UCSD-AML1 (cell line): Measurements from ENCODE around the gene SFI1.
"Not testable (repeated sequence)": the region's sequence is repeated elsewhere in the genome, so short reads cannot be mapped to it uniquely, and the experiment has no call there.

Experiments used
- DNase-seq: peaks from one replicate; lab custom pipeline; 2025; ENCODE audit not compliant: unreplicated experiment; lab: John Stamatoyannopoulos, UW

Gene SFI1

DNA sequence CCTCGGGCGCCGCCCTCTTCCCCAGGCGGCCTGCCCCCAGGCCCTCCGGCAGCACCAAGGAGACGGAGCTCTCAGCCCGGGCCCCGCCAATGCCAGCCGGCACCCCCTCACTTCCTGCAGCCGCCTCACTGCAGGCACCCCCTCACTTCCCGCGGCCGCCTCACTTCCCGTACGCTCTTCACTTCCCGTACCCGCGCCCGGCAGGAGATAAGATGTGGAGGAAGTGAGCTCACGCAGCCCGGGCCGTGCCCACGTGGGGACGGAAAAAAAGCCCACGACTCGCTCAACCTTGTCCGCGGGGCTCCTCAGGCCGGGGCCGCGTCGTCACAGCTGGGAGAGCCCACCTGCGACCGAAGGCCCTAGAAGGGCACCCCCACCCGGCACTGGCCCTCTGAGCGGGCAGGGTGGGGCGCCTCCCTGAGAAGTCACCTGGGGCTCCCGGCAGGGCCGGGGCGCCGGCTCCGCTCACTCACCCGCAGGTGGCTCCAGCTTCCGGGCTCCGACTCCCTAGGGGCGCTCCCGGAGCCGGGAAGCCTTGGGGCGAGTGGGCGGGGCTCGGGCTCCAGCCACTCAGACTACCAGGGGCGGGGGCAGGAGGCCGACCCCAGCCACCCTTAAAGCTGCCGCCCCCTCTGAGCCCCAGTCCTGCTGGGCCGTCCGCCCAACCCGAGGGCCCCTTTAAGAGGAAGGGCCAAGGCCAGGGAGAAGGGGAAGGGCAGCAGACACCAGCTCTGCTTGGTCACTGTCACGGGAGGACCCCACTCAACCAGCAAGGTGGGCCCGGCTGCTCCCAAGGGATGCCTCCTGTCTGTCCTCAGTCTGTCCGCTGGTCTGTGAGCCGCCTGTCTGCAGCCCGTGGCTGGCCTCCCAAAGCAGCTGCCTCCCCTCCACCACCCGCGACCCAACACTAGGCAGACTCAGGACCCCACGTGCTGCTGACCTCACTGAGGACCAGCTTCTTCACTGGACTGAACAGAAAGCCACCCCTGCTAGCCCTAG is 134.3 kb downstream of the SFI1 start:
- DNase-seq, result peak; percentile 92

DNA sequence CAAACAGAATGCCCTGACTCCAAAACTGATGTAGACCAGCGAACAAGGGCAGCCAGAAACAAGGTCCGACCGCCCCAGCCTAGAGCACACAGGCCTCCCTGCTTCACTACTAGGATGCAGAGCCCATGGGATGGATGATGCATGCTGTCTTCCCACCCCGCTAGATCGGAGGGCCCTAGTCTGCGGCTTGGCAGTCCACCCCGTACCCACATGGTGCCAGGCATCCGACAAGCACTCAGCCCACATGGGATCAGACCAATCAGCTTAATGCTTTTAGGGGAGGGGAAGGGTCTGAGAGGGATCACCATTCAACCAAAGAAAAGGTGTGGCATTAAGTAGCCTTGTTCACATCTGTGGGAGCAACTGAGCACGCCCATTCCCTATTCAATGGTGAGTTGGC is 135.1 kb downstream of the SFI1 start:
- DNase-seq, result no peak

DNA sequence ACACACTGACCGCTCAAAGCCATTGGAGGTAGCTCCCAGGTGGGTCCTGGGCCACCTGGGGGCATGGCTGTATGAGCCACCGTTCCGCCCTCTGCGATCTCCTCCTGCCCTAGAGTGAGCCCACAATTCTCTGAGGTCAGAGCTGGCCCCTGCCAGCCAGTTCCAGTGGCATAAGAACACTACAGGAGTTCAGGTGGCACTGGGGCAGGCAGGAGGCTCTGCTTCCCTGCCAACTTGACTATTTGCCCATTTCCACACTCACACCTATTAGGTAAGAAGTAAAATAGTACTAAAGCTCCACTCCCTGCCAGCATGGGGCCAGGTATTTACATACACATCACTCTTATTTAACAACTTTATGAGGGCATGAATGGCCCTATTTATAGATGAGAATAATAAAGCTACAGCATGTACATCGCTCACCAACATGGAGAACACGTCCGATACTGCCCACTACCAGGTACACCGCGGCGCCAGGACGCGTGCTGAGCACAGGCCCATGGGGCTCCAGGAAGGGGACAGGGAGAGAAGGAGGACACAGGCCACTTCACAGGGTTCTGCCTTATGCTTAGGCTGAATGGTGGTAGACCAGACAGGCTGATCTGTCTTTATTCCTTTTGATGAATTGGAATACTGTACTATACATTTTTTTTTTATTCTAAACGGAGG is 139.4 kb downstream of the SFI1 start:
- DNase-seq, result no peak

DNA sequence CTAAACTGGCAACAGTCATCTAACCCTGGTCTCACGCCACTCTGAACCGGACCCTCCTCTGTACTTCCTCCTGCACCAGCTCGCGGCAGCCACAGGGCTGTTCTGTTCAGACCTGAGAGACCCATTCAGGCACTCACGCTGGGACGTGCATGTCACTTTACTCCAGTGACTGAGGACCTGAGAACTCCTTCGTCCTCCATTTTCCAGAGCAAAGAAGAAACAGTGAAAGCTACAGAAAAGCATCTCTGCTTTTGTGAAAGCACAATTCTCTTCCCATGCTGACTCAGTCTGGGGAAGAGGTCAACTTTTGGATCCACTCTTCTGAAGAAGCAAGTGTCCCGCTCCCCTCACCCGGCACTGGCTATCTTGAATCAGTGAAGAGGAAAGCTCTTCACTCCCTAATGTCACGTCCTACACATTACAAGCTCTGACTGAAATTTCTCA is 141.1 kb downstream of the SFI1 start:
- peak; percentile 72 for DNase-seq

DNA sequence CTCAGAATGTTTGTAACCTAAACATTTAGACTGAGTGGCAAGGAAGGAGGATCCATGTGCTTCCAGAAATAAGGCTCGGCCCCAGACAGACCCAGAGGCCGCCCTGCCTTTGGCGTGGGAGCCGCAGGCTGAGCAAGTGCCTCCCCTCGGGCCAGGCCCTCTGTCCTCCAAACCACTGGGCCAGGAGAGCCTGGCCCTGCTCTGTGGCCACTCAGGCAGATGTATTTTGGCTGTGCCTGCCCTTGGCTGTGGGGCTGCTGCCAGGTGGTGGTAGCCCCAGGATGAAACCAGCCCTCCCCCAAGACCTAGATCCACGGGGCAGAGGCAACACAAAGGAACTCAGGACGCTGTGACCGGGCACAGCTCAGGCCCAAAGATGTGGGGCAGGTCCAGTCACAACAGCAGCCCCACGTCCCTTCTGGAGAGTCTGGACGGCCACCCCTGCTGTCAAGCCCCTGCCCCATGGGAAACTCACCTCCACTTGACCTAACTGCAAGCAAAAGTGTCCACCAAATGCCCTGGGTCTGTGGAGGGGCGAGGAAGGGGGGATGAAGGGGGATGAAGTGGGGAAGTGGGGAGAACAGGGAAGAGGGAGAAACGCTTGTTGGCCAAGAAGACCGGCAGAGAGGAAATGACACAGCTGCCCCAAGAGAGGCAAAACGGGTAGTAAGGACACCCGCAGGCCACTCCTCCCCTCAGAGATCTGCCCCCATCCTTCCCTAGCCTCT is 141.7 kb downstream of the SFI1 start:
- DNase-seq, result peak; percentile 76

DNA sequence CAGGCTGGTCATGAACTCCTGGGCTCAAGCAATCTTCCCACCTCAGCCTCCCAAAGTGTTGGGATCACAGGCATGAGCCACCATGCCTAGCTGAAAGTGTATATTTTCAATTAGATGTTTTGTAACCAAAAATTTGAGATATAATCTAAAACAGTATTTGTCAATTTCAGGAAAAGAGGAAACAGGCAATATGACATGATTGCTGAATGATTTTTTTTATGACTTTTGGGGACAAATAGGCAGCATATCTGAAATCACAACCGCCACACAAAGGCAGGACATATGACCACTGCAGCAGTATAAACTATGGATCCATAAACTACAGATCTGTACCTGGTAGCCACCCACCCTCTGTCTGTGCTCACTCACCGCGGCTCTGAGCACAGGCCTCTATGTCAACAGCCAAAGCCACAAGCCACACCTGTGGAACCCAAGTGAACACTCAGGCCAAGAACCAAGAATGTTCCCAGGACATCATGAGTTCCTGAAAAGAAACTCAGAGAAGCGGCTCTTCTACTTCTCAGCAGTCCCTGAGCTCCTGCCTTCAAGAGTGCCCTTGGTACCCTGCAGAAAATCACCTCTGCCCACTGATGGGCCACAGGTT is 143.2 kb downstream of the SFI1 start:
- no peak for DNase-seq

DNA sequence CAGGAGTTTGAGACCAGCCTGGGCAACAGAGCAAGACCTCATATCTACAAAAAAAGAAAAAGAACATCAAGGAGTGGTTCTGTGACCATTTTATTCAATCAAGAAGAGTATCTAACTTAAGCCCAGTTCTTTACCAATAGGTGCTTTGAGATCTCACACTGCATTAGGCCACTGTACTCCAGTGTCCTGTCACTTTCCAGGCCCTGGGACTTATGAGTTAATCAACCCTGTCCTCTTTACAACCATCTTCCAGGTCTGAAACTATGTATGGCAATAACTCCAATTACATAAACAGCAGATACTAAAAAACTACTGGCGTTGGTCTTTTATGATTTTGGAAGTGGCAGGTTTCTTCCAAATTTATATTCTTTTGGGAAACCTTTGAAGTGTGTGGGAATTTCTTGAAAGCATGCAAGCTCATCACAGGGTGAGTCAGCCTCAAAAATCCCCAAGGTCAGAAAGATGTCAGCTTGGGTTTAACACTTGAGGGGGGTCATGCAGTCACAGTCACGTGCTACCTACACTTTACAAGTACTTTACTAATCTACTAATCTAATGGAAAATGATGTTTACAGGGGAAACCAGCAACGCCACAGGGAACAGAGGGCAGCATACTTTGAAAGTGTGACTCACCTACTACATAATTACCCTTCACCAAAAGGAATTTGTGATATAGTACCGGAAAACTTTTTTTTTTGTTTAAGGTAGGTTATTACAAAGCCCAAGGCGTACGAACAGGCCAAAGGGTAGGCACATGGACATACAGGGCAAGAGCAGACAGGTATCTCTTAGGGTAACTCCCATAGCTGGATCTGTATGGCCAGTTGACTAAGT is 150.1 kb downstream of the SFI1 start:
- no peak for DNase-seq

DNA sequence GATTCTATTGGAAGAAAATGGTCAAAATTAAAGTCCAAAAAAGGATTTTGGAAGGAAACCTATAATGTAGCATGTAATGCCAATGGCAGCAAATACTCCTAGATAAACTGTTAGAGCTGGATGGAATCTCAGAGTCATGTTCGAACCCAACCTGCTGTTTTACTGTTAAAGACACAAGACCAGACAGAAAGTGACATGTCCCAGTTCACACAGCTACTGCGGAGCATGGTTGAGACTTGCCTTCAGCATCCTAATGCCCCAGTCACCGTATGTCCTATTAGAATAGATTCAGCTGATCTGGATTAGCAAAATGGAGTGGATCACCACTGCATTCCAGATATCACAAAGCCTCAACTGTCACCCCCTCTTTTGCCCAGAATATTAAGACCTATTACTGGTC is 150.7 kb downstream of the SFI1 start:
- no peak for DNase-seq

DNA sequence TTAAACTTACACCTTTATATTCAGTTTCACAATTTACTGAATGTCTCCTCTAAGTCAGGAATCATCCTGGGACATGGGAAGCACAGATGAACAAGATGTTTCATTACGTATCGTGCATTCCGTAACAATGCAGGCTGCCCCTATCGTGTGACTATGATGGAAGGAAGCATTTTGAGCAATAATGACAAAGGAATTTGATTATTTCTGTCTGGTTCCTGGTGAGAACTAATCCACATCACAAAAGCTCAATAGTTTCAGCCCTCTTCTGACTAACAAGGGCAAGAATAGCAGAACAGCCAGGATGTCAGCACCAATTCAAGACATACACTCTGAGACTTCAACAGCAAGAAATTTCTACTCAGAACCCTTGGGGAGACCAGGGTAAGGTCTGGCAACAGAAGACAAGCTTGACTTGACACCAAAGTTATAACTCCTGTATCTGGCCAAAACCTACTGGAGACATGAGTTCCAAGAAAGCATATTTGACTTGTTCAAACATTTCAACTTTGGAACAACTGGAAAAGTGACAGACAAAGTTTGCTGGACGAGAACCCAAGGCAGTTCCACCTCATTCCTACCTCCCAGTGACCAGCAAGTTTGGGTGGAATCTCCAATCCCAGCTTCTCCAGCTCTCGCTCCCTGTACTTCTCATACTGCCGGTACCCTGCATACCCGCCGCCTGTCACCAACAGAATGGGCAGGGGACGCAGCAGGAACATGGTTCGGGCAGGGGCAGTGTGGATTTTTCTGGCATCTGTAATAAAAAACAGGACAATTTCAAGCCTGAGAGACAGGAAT is 151.4 kb downstream of the SFI1 start:
- DNase-seq, result no peak

DNA sequence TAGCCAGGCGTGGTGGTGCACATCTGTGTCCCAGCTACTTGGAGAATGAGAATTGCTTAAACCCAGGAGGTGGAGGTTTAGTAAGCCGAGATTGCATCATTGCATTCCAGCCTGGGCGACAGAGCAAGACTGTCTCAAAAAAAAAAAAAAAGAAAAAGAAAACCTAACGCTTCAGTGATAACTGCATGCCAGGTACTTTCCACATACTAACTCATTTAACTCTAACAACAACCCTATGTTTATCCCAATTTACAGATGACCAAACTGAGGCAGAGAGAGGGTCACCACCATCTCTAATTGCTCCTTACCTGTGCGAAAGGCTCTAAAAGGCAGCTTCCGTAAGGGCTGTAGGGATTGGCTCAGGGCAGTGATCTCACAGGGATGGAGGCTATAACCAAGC is 154.1 kb downstream of the SFI1 start:
- DNase-seq, result no peak

DNA sequence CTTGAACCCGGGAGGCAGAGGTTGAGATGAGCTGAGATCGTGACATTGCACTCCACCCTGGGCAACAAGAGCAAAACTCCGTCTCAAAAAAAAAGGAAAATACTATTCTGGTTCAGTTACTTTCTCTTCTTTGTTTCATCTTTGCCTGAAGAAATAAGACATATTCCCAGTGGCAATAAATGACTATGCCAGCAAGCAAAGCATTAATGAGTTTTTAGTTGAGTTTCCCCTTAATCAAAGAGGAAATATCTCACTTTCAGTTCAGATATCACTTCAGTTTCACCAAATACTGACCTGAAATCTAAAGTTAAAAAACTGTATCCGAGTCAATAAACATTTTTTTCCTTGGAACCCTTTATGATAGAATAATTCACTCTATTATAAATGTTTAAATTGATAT is 155.3 kb downstream of the SFI1 start:
- no peak for DNase-seq

DNA sequence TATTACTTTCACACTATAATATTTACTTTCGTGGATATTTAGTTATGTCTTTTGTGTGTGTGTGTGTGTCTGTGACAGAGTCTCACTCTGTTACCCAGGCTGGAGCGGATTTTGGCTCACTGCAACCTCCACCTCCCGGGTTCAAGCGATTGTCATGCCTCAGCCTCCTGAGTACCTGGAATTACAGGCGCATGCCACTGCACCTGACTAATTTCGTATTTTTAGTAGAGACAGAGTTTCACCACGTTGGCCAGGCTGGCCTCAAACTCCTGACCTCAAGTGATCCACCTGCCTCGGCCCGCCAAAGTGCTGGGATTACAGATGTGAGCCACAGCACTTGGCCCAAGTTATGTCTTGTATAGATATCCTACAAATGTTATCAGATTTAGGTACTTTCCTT is 155.8 kb downstream of the SFI1 start:
- DNase-seq, result no peak

DNA sequence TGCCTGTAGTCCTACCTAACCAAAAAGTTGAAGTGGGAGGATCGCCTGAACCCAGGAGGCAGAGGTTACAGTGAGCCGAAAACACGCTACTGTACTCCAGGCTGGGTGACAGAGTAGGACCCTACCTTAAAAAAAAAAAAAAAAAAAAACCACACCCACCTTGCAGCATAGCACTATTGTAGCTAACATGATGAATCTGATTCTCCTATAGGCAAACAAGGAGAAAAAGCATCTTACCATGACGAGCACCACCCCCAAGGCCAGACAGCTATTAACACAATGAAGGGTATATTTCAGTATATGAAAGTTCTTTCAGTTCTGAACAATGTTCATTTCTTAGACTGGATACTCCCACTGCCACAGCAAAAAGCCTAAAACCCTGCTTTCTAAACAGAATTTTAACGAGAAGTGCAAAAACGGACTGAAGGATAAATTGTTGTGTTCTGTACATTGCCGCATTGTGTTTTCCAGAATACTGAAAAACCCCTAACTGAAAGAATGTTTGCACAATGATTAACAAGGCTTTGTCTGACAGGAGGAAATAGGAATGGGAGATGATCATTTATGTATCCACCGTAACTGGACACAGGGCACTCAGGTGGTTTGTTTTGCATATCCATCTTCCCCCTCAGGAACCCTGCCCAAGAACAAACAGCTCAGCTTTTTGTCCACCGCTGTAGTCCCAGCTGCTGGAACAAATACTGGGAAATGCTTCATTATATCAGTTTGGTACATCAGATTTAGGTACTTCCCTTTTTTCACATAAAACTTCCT is 156.8 kb downstream of the SFI1 start:
- no peak for DNase-seq

DNA sequence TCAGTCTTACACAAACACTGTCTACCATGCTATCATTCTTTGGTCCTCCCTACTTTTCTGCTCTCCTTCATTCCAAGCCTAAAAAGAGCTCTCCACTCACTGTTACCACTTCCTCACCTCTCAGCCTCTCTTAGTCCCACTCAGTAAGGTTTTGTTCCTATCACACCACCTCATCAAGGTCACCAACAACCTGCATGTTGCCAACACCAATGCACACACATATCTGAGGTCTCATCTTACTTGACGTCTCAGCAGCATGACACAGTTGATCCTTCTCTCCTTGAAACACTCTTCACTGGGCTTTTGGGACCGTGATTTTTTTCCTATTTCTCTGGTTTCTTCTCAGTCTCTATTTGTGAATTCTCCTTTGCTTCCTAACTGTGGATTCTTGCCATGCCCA is 157.6 kb downstream of the SFI1 start:
- DNase-seq, result no peak

DNA sequence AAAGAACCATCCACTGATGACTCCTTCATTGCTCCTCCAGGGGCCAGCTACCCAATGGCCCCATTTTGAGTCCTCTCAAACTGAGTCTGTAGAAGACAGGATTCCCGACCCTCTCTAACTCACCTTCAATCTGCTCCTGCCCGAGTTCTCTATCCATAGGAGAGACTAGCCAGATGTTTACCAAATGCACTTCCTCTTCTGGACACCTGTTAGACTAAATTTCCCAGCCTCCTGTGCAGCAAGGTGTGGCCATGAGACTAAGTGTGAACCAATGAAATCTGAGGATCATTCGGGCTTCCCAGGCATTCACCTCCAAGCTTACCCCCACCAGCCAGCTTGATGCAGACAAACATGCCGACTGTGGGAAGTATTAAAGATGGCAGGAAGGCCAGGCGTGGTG is 158.1 kb downstream of the SFI1 start:
- no peak for DNase-seq

DNA sequence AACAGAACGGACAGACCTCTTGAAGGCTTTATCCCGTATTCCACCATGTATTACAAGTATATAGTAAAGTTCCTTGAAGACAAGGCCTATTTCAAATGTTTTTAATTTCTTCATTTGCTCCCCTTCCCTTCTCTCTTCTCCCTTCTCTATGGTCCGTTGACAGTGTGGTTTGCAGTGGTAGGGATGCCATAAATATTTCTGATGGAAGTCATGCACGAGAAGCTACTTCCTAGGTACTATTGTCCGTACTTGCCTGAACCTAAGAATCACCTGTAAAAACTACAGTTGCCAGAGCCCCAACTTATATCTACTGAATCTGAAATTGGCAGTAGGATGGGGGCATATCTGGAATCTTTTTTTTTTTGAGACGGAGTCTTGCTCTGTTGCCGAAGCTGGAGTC is 162.9 kb downstream of the SFI1 start:
- no peak for DNase-seq

DNA sequence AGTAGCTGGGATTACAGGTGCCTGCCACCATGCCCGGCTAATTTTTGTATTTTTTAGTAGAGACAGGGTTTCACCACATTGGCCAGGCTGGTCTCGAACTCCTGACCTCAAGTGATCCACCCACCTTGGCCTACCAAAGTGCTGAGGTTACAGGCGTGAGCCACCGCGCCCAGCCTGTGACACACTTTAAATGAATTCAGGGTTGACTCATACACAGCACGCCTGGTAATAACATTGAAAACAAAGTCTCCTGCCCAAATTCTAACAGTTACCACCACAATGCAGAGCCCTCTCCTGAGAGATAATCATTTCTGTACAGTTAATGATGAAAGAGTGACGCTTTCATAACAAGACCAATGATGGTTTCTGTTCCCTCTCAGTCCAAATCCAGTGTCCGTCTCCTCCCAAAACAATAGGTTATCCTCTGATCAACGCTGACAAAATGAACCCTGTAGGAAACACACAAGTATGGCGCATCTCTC is 164.6 kb downstream of the SFI1 start:
- not testable (repeated sequence) for DNase-seq

DNA sequence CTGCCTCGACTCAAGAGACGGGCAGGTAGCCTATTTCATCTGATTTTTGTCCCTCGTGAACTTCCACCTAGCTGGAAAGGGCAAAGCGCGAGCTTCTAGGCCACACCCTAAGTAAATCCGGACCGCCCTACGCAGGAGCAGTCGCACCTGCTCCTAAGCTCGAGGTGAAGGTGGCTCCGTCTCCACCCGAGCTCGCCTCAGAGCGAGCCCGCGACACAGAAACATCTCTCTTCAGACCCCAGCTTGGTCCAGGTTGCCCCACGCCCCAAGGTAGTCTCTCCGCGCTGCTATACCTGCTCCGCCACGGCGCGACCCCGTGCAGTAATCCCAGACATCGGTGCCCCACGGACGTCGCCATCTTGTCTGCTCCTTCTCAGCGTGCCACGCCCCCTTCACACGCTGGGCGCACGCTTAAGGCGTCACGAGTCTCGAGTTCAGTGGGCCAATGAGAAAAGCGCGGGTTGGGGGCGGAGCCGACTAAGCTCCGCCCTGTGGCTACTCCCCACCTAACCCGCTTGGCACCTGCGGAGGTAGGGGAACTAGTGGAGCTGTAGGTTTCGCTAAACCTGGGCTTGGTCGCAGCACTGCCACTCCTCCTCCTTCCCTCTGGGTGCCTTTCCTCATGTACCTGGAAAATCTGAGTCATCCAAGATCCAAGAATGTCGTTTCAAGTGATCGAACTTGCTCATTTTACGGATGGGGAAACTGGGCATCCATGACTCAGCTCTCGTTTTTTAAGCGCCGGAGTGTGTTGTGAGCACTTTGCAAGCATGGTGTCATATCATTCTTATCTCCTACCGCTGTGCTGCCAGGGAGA is 165.7 kb downstream of the SFI1 start, which contains the start of gene PISD:
TSS of gene PISD (minus strand) at position 365 of the 817 bp plus-strand sequence. CDS start at position 358, 7 bp downstream.
- DNase-seq, result peak; percentile 97
